ENCODE results near the gene JPH3. TPM values are rescaled to one million over a fixed set of nuclear protein-coding genes. Genes with fewer than 3 reads are reported as not detected.

The JPH3 gene
- polyA plus RNA-seq, 3 donors: 0.62 to 1.1 (median 1.0) TPM

DNA sequence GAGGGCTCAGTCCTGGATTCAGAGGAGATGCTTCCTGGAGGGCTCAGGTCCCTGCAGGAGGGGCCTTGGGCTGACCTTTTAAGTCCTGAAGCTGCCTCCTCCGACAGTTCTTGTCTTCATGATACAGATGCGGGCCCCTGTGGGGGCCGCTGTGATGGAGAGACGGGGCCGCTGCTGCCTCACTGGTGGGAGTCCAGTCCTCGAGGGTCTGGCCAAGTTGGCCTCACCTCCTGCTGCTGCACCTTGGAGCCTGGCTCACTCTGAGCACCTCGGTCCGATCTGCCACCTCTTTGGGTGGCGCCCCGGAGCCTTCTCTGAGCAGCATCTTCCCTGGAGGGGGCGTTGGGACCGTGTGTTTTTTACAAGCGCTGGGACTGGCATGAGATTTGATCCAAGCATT lies 84.4 kb downstream of the JPH3 start:
- no peak for DNase-seq (ENCODE audit: extremely low read depth in 1 of 11, low read depth in 9 of 11, low spot score in 4 of 11)

DNA sequence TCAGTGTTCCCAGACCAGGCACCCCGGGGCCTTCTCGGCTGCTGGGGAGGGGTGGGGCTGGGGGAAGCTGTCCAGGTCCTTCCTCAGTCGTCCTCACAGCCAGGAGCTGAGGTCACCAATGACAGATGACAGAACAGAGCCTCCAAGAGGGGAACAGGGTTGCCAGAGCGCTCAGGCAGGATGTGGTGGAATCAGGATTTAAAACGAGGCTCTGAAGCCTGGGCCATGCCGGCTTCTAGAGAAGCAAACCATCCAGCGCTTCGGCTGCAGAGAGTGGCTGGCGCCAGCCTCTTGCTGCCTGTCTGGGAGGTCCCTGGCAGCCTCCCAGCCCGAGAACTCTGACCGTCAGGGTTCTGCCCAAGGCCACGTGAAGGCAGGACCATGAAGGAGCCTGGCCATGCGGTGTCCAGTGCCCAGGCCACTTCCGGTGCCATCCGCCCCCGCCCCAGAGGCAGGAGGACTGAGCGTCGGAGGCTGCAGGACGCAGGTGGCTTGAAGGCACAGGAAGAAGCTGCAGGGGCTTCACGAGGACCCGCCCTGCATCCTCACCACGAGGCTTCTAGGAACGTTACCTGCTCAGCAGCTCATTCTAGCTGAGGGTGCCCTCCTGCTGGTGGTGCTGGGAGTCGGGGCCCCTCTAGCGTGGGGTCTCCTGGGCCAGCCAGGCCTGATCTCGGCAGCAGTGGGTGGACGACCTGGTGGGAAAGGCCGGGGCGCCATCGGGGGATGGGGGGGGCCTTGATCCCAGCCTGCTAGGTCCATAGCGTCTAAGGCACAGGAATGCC lies 85.0 kb downstream of the JPH3 start:
- DNase-seq (ENCODE audit: extremely low read depth in 1 of 11, low read depth in 9 of 11, low spot score in 4 of 11): no peak

DNA sequence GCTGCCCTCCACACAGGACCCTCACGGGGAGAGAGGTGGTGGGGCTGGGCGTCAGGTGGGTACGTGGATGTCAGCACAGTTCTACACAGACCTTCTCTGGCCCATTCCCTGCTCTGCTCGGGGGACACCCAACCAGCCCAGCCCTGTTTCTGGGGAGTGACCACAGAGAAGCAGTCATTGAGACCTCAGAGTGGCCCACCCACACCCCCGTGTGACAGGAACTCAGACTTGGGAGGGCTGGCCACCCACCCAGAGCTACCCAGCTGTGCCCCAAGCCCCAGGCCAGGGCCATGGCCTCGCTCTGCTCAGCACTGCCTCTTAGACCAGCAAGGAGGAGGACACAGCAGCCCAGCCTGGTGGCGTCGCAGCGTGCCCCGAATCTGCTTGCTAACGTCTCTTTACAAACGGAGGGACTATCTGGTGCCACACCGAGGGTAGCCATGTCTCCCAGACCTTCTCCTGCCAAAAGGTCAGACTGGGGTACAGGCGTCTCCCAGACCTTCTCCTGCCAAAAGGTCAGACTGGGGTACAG lies 85.8 kb downstream of the JPH3 start:
- no peak for DNase-seq (ENCODE audit: extremely low read depth in 1 of 11, low read depth in 9 of 11, low spot score in 4 of 11)

DNA sequence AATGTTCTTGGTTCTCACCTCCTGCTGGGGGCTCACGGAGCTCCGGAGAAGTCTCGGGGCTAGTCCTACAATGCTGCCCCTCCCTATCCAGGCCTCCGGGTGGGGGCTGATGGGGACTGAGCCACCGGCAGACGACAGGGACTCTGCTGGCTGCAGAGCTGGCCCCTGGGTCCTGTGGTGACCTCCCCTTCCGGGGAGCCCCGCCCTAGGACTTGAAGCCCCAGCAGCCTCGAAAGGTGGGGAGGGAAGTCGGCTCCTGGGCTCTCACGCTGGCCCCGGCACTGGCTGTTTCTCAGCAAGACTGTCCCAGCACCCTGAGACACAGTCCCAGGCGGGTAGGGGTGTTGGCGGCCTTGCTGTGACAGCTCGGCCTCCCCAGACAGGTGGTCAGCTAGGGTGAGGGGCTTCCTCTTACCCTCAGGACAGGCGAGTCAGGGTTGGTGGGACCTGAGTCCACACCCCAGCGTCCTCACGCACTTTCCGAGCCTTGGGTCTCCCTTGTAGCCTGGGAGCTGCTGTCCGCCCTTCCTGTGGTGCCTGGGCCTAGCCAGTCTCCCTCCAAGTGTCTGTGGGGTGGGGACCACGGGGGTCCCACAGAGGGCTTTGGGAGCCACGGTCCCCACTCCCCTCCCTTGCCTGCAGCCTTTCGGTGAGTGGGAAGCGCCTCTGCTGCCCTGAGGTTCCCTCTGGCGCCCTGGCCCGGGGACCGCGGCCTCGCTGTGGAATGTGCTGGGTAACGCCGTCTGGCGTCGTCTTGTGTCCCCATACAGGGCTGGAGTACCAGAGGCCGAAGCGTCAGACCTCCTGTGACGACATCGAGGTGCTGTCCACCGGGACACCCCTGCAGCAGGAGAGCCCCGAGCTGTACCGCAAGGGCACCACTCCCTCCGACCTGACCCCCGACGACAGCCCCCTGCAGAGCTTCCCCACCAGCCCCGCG lies 86.8 kb downstream of the JPH3 start:
- no peak for DNase-seq (ENCODE audit: extremely low read depth in 1 of 11, low read depth in 9 of 11, low spot score in 4 of 11)

DNA sequence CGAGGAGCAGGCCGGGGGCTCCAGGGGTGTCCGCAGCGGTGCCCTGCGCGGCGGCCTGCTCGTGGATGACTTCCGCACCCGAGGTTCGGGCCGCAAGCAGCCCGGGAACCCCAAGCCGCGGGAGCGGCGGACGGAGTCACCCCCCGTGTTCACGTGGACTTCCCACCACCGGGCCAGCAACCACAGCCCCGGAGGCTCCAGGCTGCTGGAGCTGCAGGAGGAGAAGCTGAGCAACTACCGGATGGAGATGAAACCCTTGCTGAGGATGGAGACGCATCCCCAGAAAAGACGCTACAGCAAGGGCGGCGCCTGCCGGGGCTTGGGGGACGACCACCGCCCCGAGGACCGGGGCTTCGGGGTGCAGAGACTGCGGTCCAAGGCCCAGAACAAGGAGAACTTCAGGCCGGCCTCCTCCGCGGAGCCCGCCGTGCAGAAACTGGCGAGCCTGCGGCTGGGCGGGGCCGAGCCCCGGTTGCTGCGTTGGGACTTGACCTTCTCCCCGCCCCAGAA lies 87.7 kb downstream of the JPH3 start:
- no peak for DNase-seq (ENCODE audit: extremely low read depth in 1 of 11, low read depth in 9 of 11, low spot score in 4 of 11)

DNA sequence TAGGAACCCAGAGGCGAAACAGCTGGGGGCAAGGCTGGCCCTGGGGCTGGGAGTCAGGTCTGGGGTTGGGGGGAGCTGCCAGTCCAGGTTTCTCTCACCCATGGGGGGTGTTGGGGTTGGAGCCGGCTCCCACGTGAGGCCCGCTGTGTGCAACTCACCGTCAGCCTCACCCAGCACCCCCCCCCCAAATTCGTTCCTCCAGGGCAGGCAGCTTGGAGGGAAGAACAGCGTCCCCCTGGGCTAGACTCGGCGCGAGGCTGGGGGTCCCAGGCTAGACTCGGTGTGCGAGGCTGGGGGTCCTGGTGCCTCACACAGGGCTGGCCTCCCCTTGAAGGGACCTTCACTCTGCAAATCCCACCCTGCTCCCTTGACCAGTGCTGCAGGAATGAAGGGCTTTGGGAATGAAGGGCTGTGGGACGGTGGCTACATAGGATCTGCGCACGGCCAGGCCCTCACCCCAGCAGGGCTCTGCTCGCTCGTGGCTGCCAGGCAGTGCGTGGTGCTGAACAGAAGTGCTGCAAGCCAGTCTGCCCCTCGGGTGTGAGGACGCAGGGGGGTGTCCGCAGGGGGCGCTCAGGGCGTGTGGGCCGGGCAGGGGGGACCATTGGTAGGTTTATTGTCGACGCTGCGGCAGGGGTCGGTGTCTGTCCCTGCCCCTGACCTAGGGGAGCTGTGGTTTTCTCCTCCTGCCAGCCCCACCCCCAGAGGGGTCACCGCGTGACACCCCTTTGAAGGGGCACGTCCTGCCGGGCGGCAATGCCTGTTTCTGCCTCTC lies 88.8 kb downstream of the JPH3 start:
- DNase-seq (ENCODE audit: extremely low read depth in 1 of 11, low read depth in 9 of 11, low spot score in 4 of 11): no peak

DNA sequence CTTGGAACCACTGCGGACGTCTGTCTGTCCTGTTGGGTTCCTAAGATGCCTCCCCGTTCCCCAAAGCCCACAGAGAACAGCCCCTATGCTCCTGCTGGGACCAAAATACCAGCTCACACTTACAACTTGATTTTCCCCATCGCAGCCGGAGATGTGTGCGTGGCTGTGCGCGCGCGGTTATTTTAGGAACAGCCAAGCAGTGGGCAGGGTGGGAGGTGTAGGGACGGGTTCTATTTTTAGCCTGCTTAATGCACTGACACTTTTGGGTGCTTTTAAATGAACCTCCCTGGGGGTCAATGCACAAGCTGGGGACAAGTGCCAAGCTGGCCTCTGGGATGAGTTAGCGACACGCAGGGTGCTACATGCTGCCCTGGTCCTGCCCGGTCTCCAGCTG lies 89.4 kb downstream of the JPH3 start:
- no peak for DNase-seq (ENCODE audit: extremely low read depth in 1 of 11, low read depth in 9 of 11, low spot score in 4 of 11)

DNA sequence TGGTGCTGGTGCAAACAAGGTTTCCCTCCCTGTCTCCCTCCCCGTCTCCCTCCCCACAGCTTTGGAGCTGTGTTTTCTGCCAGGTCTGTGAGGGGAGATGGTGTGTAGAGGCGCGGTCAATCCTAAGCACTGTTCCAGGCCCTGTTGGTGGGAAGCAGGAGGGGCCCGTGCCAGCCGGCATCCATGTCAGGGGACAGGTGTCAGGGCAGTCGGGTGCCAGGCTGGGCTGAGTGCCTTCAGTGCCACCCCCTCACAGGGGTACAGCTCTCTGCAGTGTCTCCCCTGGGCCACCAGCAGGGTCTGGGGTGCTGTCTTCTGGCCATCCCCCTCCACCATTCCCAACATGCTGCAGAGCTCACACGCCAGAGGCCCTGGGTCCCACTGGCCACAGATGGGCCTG lies 89.9 kb downstream of the JPH3 start:
- DNase-seq (ENCODE audit: extremely low read depth in 1 of 11, low read depth in 9 of 11, low spot score in 4 of 11): no peak

DNA sequence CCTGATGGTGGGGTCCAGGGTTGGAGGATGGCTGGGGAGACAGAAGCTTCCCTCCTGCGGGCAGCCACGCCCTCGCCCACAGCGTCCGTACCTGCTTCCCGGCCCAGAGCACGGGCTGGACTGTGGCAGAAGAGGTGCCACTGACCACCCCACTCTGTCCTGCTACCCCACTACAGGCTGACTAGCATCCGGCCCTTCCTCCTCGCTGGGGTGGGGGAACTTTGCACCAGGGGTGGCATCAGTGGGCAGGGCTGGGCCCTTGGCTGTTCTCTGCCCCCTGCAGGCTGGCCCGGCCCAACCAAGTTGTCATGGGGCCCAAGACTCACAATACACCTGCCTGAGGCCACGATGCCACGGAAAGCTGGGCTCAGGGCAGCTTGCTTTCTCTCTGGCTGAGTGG lies 90.4 kb downstream of the JPH3 start:
- DNase-seq (ENCODE audit: extremely low read depth in 1 of 11, low read depth in 9 of 11, low spot score in 4 of 11): no peak

DNA sequence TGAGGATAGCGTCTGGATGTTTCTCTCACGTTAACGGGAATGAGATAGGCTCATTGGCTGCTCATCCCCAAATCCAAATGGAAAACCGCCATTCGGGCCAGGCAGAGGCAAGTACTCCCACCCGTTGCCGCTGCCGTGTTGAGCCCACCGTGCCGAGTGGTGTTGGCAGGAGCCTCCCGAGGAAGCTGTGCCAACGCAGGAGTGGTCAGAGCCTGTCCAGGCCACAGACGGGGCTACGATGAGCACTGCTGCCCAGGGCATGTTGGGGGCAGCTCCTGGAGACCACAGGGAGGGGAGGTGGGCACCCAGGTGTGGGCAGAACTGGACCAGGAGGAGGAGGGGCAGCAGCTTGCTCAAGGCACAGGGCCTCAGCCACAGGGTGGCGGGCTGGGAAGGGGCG lies 91.5 kb downstream of the JPH3 start:
- no peak for DNase-seq (ENCODE audit: extremely low read depth in 1 of 11, low read depth in 9 of 11, low spot score in 4 of 11)

DNA sequence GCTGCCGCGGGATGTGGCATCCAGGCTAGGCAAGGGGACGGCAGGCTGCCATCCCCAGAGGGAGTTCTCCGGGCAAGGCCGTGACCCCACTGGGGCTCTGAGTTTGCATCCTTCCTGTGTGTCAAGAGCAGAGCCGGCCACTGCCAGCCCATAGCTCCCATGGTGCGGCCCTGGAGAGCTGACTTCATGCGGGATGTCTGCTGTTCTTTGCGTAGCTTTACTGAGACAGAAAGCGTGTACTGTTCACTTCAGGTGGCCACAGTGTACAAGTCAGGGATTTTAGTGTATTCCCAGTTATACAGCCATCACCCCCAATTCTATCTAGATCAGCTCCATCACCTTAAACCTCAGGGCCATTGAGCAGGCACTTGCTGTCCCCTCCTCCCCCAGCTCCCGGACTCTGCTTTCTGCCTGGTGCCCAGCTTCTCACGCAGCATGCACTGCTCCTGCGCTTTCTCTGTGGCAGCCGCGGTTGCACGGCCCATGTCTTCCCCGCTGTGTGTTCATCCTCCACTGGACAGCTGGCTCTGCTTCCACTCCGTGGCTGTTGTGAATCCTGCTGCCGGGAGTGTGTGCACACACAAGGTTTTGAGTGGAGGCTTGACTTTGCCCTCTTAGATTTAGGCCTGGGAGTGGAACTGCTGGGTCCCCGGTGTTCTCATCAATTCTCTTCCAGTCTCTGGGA lies 92.3 kb downstream of the JPH3 start:
- DNase-seq (ENCODE audit: extremely low read depth in 1 of 11, low read depth in 9 of 11, low spot score in 4 of 11): no peak

DNA sequence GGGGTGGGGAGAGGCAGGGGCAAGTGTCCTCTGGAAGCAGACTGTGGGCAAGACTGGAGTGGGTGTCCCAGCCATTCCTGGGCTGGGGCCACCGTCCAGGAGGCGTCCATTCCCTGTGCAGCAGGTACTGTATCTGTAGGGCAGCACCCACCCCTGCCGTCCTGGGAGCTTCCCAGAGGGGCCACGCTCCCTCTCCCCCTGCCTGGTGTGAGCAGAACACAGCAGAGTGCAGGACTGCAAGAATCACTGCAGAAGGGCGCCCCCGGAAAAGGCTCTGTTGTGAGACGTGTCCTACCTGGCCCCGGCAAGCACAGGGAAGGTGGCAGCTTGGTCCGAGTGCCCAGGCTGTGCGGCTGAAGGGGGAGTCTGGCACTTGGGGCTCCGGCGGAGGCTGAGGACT lies 93.2 kb downstream of the JPH3 start:
- no peak for DNase-seq (ENCODE audit: extremely low read depth in 1 of 11, low read depth in 9 of 11, low spot score in 4 of 11)

DNA sequence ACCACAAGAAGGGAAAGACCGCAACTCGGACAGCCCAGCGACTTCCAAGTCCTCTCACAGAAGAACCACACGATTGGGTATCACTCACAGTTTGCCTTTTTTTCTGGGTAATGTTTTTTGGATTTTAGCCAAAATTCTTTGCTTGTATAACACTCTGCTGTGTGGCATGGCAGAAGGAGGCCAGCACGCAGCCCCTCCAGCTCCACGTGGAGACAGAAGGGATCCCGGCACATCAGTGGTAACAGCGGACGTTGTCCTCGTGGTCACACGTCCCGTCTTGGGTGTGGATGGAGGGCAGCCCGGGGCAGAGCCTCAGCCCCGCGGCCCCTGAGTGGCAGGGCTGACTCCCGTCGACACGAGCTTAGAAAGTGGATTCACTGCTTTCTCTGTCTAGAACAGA lies 94.4 kb downstream of the JPH3 start:
- DNase-seq (ENCODE audit: extremely low read depth in 1 of 11, low read depth in 9 of 11, low spot score in 4 of 11): no peak

DNA sequence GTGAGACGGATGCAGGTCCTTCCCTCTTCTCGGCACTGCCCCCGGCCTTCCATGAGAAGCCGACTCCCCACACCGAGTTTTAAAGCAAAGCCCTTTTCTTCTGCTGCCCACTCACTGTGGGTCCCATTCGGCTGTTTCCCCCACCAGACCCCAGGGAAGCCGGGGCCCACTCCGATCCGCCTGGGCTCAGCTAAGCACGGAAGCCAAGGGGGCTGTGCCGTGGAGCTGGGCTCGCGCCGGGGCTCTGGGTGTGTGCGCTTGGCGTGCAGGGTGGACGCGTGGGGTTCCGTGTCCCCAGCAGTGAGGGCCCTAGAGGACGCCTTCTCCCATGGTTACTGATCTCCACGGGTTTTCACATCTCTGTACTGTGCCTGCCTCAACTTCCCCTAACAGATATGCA lies 94.9 kb downstream of the JPH3 start:
- no peak for DNase-seq (ENCODE audit: extremely low read depth in 1 of 11, low read depth in 9 of 11, low spot score in 4 of 11)

DNA sequence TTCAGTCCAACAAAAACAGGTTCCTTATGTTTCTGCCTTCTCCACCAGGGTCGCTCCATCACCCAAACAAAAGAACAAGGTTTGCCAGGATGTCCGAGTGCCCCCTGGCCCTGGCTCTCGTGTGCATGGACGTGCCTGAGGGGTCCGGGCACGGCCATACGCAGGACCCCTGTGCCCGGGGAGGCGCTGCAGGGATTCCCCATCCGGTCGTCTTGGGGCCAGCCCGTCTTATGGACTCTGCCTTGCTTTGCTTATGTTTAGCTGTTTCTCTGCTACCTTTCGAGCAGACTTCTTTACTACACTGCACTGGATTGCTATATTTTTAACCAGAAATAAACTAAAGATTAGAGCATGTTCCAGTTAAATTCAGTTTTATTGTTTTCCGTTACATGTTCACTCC lies 95.5 kb downstream of the JPH3 start:
- DNase-seq (ENCODE audit: extremely low read depth in 1 of 11, low read depth in 9 of 11, low spot score in 4 of 11): no peak

DNA sequence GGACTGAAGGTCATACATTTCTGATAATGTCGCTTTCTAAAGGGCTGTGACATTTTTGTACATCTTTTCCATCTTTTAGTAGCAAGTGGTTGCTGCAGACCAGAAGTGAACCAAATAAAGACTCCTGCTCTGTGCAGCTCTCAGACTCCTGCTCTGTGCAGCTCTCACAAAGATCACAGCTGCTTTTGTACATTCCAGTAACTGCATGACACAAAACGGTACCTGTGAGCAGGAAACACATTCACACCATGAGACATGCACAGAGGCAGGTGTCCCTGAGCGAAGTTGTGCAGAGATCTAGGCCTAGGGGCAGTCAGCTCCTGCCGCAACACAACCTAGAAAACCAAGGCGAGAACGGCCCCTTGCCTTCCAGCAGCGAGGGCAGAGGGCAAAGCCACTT lies 95.9 kb downstream of the JPH3 start:
- no peak for DNase-seq (ENCODE audit: extremely low read depth in 1 of 11, low read depth in 9 of 11, low spot score in 4 of 11)

DNA sequence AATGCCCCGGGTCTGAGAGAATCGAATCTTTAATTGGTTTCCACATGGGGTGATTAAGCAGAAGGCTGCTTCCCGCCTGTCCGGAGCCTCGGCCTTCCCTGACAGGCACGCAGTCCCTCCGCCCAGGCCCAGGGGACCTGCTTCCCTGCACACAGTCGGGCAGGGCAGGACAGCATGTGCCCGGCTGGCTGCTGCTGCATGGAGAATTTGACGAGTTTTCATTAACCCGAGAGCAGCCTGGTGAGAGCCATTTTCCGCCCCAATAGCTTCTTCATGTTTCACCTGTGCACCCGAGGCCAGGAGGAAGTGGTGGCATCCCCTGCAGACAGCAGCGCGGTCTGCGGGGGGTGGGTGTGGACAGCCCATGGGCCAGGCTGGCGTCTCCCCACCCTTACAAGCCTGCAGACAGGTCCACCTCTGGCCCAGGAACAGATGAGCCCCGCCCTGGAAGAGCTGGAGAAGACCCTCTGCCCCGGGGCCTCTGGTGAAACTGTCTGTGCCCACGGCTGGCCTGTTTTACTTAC lies 96.4 kb downstream of the JPH3 start:
- DNase-seq (ENCODE audit: extremely low read depth in 1 of 11, low read depth in 9 of 11, low spot score in 4 of 11): no peak

DNA sequence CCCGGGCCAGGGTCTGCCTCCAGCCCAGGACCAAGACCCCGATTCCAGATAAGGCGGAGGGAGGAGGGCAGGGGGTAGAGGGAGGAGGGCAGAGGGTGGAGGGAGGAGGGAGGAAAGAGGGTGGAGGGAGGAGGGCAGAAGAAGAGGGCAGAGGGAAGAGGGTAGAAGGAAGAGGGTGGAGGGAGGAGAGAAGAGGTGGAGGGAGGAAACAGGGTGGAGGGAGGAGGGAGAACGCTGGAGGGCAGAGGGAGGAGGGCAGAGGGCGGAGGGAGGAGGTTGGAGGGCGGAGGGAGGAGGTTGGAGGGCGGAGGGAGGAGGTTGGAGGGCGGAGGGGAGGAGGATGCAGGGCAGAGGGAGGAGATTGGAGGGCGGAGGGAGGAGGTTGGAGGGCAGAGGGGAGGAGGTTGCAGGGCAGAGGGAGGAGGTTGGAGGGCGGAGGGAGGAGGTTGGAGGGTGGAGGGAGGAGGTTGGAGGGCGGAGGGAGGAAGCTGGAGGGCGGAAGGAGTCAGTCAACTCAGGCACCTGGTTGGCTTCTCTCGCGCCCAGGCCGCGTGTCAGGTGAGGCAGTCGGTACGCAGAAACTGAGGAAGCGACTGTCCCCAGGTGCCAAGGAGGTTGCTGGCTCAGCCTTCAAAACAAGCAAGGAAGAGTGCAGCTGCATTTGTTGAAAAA lies 98.2 kb downstream of the JPH3 start:
- no peak for DNase-seq (ENCODE audit: extremely low read depth in 1 of 11, low read depth in 9 of 11, low spot score in 4 of 11)

Data from renal cortex interstitium (tissue), 11 donors.